ENCODE data around the gene FADS1.
A peak's percentile ranks its signal among the peaks of the same experiment; 100 is the strongest.

Gene FADS1

DNA sequence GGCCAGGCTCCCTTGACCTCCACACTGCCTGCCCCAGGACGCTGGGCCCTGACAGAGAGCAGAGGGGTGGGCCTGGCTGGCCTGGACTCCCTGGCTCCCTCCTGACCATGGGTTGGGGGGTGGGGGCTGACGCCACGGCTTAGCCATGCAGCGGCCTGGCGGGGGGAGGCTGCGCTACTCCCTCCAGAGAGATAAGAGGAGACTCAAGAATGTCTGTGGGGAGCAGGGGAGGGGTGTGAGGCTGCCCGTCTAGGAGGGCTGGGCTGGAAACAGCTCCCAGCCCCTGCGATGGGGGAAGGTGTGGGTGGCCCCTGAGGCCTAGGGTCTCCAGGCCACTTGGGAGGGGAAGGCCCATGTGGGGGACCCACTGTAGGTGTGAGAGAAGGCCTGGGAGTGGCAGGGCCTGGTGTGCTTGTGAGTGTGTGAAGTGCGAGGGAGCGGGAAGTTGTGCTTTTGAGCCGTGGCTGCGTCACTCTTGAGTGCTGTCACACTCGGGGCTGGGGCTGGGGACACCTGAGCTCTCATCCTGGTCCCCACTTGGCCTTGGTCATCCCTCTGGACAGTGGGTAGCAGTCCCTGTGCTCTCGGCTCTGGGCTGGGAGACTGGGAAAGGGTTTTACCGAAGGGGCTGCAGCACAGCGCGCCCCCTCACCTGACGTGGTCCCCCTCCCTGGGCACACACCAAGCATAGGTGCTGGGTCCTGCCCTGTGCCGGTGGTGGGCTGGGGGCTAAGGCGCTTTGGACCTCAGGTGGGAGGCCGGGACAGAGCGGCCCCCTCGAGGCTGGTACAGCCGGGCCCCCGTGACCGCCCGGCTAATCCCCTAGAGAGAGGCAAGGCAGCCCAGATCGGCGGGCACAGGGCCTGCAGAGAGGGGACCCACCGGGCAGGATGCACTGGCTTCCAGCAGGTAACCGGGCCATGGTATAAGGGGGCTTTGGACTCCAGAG, 62.0 kb downstream of the FADS1 start:
- peak; percentile 56 for DNase-seq

GRCh38 chr11:61753672-61754071, 63.1 kb downstream of the FADS1 start:
- no peak for DNase-seq

DNA sequence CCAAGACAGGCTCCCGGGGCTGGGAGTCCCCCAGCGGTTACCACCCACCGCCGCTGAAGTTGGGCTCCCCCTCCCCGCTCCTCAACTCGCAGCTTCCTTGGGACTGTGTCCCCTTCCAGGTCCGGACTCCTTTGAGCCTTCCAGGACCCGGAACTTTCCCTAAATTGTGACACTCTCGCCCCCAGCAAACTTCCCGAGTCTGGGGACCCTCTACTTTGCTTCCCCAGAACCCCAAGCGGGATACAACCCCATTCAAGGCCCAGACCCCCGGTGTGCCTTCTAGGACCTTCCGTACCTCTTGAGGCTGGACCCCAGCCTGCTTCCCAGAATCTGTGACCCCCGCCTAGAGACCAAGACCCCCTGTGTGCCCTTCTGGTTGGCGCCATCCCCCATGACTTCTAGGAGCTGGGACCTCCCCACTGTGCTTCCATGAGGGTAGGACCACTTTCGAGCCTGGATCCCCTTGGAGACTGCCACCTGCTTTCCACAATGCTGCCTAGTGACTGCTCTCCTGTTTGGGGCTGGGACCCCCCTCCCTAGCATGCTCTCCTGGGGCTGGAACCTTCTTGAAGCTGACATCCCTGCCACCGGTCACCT, 63.8 kb downstream of the FADS1 start:
- no peak for DNase-seq

DNA sequence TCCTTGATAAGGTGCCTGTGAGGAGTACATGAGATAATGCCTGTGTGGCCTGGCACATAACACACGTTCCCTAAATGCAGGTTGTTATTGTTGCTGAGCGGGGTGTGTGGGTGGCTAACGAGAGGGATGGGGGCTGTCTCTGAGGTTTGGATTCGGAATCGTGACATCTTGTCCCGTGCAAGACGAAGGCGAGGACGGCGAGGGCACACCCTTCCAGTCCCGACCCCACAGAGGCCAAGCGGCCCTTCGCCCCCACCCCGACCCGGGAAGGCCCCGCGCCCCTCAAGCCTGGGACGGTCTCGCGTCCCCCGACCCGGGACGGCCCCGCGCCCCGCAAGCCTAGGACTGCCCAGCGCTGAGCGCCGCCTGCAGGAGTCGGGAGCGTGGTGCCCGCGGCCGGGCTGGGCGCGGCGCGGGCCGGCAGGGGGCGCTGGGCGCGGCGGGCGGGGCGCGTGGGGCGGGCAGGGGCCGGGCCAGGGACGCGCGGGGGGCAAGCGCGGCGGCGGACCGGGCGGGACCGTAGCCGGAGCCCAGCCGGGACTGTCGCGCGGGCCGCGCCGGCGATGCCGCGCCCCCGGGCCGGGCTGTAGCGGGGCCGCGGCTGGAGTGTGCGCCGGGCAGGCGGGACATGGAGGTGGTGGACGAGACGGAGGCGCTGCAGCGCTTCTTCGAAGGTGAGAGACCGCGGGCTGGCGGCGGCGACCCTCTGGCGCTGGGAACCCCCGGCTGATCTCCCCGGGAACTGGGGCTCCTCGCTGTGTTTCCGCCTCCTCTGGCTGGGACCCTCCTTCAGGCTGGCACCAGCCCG, 64.5 kb downstream of the FADS1 start, which contains the start of gene MYRF:
MYRF (plus strand) TSS at position 520 of the 808 bp plus-strand sequence; CDS start at position 629, 109 bp downstream.
- peak; percentile 70 for DNase-seq

- no peak for DNase-seq
Measured at GRCh38 chr11:61751384-61751783, 65.4 kb downstream of the FADS1 start.

GRCh38 chr11:61750631-61751273, 66.1 kb downstream of the FADS1 start:
- no peak for DNase-seq

Measured in hematopoietic multipotent progenitor cell treated with erythropoietin and hydrocortisone succinate and interleukin-3 and kit ligand, for 6 days (in vitro differentiated cells).